GM12878 (cell line): ENCODE data around the gene BAZ1B. TPM values are rescaled to one million over a fixed set of nuclear protein-coding genes. Genes with fewer than 3 reads are reported as not detected.

Source experiments
- ATAC-seq: fragments of 200-7000 bp; cut with Tn5 transposase; 3 replicates; pipeline ENCODE4 v1.9.1; 2020; ENCODE audit warnings: mild to moderate bottlenecking, moderate library complexity
- BruUV-seq: library from RNA; stranded (reverse); fragments of 400-500 nt; replicated peaks from 2 replicates; lab custom pipeline; 2021; lab: Mats Ljungman, UMichigan
- CTCF ChIA-PET: fragments of 300-600 bp; sonication (Branson Sonifier 250); formaldehyde crosslinking; extraction: SDS; loops from one replicate; lab custom pipeline; 2021; ENCODE audit warnings: inconsistent platforms; lab: Yijun Ruan, JAX
- POLR2A ChIA-PET: fragments of 350-600 bp; formaldehyde crosslinking; extraction: SDS; loops from one replicate; lab custom pipeline; 2021; ENCODE audit warnings: inconsistent platforms; lab: Charles Lee
- RAD21 ChIA-PET: fragments of 300-600 bp; sonication (Branson Sonifier 250); formaldehyde crosslinking; loops from one replicate; lab custom pipeline; 2023; ENCODE audit warnings: antibody characterized with exemption; ENCODE audit not compliant: unreplicated experiment; lab: Charles Lee
- SMC1A ChIA-PET: fragments of 300-600 bp; sonication (Branson Sonifier 250); formaldehyde crosslinking; loops from one replicate; lab custom pipeline; 2023; ENCODE audit not compliant: unreplicated experiment, uncharacterized antibody; lab: Charles Lee
- DNase-seq: peaks from one replicate; pipeline ENCODE4 v3.0.0-alpha.2; 2011; ENCODE audit warnings: low read depth, low spot score
- FAIRE-seq: peaks from 3 replicates; lab custom pipeline; 2011; peaks lifted over from hg19 to GRCh38; lab: Jason Lieb, UNC
- H2AFZ ChIP-seq: 2 replicates; pipeline ENCODE4 v1.6.0; 2011; ENCODE audit warnings: low read depth, low read length, control low read depth; ENCODE audit not compliant: control insufficient read depth
- H3K27ac ChIP-seq: 2 replicates; pipeline ENCODE4 v1.5.1; 2011; ENCODE audit warnings: control low read depth; ENCODE audit not compliant: control insufficient read depth, insufficient read depth
- H3K27me3 ChIP-seq, 2 experiments: replicated peaks in 1 of 2; 2 replicates each; pipeline versions ENCODE4 v1.6.0 to v1.6.1; 2011; ENCODE audit warnings: low read length in 1 of 2; ENCODE audit not compliant: control insufficient read depth in 2 of 2, insufficient read depth in 2 of 2
- H3K36me3 ChIP-seq, 2 experiments: 2 replicates each; pipeline ENCODE4 v1.5.1; 2011; ENCODE audit warnings: low read length in 1 of 2; ENCODE audit not compliant: control insufficient read depth in 2 of 2, insufficient read depth in 2 of 2
- H3K4me1 ChIP-seq: 2 replicates; pipeline ENCODE4 v1.6.1; 2011; ENCODE audit warnings: mild to moderate bottlenecking, low read length, moderate library complexity, mixed read lengths; ENCODE audit not compliant: control insufficient read depth, insufficient read depth
- H3K4me2 ChIP-seq: 2 replicates; pipeline ENCODE4 v1.6.0; 2011; ENCODE audit warnings: control low read depth; ENCODE audit not compliant: control insufficient read depth, insufficient read depth
- H3K4me3 ChIP-seq: fragments of 200-600 bp; sonication (generic); 2 replicates; pipeline ENCODE4 v1.5.1; 2016
- H3K79me2 ChIP-seq: 2 replicates; pipeline ENCODE4 v1.6.0; 2011; ENCODE audit warnings: low read length; ENCODE audit not compliant: control insufficient read depth, insufficient read depth
- H3K9ac ChIP-seq: 2 replicates; pipeline ENCODE4 v1.8.0; 2011; ENCODE audit warnings: low read length, control low read depth, mixed read lengths; ENCODE audit not compliant: control insufficient read depth, insufficient read depth
- H3K9me3 ChIP-seq: replicated peaks from 3 replicates; pipeline ENCODE4 v1.5.1; 2011; ENCODE audit warnings: mild to moderate bottlenecking, low read length; ENCODE audit not compliant: control insufficient read depth, insufficient read depth
- H4K20me1 ChIP-seq: 2 replicates; pipeline ENCODE4 v1.6.0; 2011; ENCODE audit not compliant: control insufficient read depth, insufficient read depth
- BCL3 ChIP-seq: IDR thresholded peaks from 2 replicates; pipeline ENCODE4 v1.6.1; 2011; ENCODE audit warnings: borderline replicate concordance, low read depth, mild to moderate bottlenecking, moderate library complexity, low read length; ENCODE audit not compliant: insufficient read depth, poor library complexity, severe bottlenecking
- BHLHE40 ChIP-seq, 2 experiments: fragments of 450-650 bp in 1 of 2; IDR thresholded peaks; 2 replicates each; pipeline ENCODE4 v1.6.1; 2011 to 2017; ENCODE audit warnings: low read depth in 2 of 2, borderline replicate concordance in 1 of 2, improper control_type of control experiment in 1 of 2, low read length in 1 of 2, mild to moderate bottlenecking in 1 of 2
- CBX5 ChIP-seq: sonication (generic); IDR thresholded peaks from 2 replicates; pipeline ENCODE4 v1.6.1; 2016; ENCODE audit warnings: low read depth, moderate library complexity, mild to moderate bottlenecking, inconsistent platforms
- CREB1 ChIP-seq: IDR thresholded peaks from 2 replicates; pipeline ENCODE4 v1.6.1; 2012; ENCODE audit warnings: low read depth, mild to moderate bottlenecking, inconsistent platforms
- FOXK2 ChIP-seq: fragments of 450-650 bp; IDR thresholded peaks from 2 replicates; pipeline ENCODE4 v1.6.1; 2017; ENCODE audit warnings: mild to moderate bottlenecking, moderate library complexity
- GABPA ChIP-seq: IDR thresholded peaks from 2 replicates; pipeline ENCODE4 v1.6.1; 2014; ENCODE audit warnings: antibody characterized with exemption, low read depth, mild to moderate bottlenecking, inconsistent platforms
- IRF5 ChIP-seq: fragments of 450-650 bp; IDR thresholded peaks from 2 replicates; pipeline ENCODE4 v1.6.1; 2017; ENCODE audit warnings: borderline replicate concordance
- MEF2B ChIP-seq: fragments of 450-650 bp; IDR thresholded peaks from 2 replicates; pipeline ENCODE4 v1.6.1; 2018; ENCODE audit warnings: mild to moderate bottlenecking, moderate library complexity; ENCODE audit not compliant: partially characterized antibody, poor library complexity, severe bottlenecking
- PAX8 ChIP-seq: fragments of 450-650 bp; IDR thresholded peaks from 2 replicates; pipeline ENCODE4 v1.6.1; 2017; ENCODE audit warnings: mild to moderate bottlenecking, moderate library complexity
- POLR2AphosphoS2 ChIP-seq: IDR thresholded peaks from 2 replicates; pipeline ENCODE4 v1.6.1; 2011; ENCODE audit warnings: low read depth, mild to moderate bottlenecking, low read length, improper control_type of control experiment, moderate library complexity
- POU2F2 ChIP-seq: IDR thresholded peaks from 3 replicates; pipeline ENCODE4 v1.6.1; 2011; ENCODE audit warnings: low read depth, mild to moderate bottlenecking, low read length, borderline replicate concordance
- RFX5 ChIP-seq: IDR thresholded peaks from 2 replicates; pipeline ENCODE4 v1.6.1; 2011; ENCODE audit warnings: low read depth, low read length, improper control_type of control experiment
- ZNF622 ChIP-seq: fragments of 450-650 bp; IDR thresholded peaks from 2 replicates; pipeline ENCODE4 v1.6.1; 2017; ENCODE audit warnings: mild to moderate bottlenecking, inconsistent platforms
- WGBS: methylation state at CpG from one replicate; pipeline ENCODE4 v1.1.6; 2016; ENCODE audit warnings: low lambda C conversion rate; ENCODE audit not compliant: insufficient replicate concordance, insufficient coverage; ENCODE audit errors: missing lambda C conversion rate; 5-methylcytosine and 5-hydroxymethylcytosine counted together
- in situ Hi-C: fragments of 300-500 bp; cut with MboI; formaldehyde crosslinking; loops from 9 replicates; pipeline ENCODE4 v1.14.3; 2018; ENCODE audit warnings: mixed read lengths
- intact Hi-C: fragments of 100-400 bp; cut with micrococcal nuclease; formaldehyde crosslinking; loops from one replicate; pipeline ENCODE4 v1.14.2; 2022; ENCODE audit not compliant: unreplicated experiment
- polyA plus RNA-seq, 11 experiments: library from polyadenylated mRNA; depleted of rRNA in 4 of 11; unstranded in 6 of 11; stranded (reverse) in 5 of 11; fragments of >200 nt; fragmentation: Nextera tagmentation in 4 of 11; fragmentation: Illumina TruSeq in 1 of 11; extraction: Ambion mirVana in 4 of 11; extraction: Trizol in 1 of 11; gene quantifications; 1 replicate in 1 of 11; 2 replicates in 10 of 11; pipeline versions ENCODE4 v1.2.1 to v1.2.3, GENCODE V29; 2011 to 2016; ENCODE audit warnings: inconsistent platforms in 2 of 11, missing spikeins in 2 of 11, low read depth in 1 of 11
- total RNA-seq, 4 experiments: library from RNA; depleted of rRNA in 3 of 4; stranded (reverse); fragments of >200 nt in 3 of 4; fragmentation: Illumina TruSeq in 1 of 4; extraction: Trizol in 1 of 4; gene quantifications; 2 replicates each; pipeline versions ENCODE4 v1.2.1 to v1.2.3, GENCODE V29; 2013 to 2021
- TF ChIP-seq, protein P1 (sequence below): fragments of 150-350 bp; IDR thresholded peaks from 2 replicates; pipeline ENCODE4 v1.6.1; 2014; ENCODE audit warnings: mild to moderate bottlenecking, low read depth, low read length

Gene BAZ1B
- total and polyA plus RNA-seq, 10 of the 15 experiments (the other 5 are each of a cell fraction or from before 2014, with no cell fraction given): 14.0 to 77.4 (median 36.2) TPM

DNA sequence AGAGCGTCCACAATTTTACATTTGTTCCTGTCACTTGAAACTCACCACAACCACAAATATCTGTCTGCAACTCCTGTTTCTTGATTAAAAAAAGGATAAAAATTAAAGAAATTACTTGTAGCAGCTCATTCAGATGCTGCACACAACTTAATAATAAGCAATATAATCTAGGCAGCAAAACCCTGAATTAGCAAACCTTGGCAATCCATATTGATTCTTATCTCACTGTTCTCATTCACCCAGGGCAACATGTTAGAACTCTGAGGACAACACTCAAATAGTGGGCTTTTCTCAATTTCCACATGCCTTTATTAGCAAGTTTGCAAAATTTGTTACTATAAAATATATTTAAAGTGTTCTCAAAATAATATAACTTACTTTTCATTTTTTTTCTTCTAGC lies 38.9 kb downstream of the BAZ1B start:
- Histone ChIP-seq H3K79me2 (peaks cover 4% of the 10 kb centered on the region), H3K9me3 (no peaks in the 10 kb centered on the region), H3K9ac (no peak overlapping the region)
- POLR2A ChIA-PET: no interaction called here
- TF ChIP-seq ZNF622 (no peak), MEF2B (no peak), RFX5 (no peak), GABPA (no peak)
- TF ChIP-seq, protein P1, sequence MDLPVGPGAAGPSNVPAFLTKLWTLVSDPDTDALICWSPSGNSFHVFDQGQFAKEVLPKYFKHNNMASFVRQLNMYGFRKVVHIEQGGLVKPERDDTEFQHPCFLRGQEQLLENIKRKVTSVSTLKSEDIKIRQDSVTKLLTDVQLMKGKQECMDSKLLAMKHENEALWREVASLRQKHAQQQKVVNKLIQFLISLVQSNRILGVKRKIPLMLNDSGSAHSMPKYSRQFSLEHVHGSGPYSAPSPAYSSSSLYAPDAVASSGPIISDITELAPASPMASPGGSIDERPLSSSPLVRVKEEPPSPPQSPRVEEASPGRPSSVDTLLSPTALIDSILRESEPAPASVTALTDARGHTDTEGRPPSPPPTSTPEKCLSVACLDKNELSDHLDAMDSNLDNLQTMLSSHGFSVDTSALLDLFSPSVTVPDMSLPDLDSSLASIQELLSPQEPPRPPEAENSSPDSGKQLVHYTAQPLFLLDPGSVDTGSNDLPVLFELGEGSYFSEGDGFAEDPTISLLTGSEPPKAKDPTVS: no peak
- TF ChIP-seq, all 136 proteins: peak for 0
- no peaks in the 10 kb centered on the region for H4K20me1 ChIP-seq
- H3K36me3 ChIP-seq: peaks cover 11 to 17% of the 10 kb centered on the region in 2 experiments
- H3K4me2 ChIP-seq: no peak overlapping the region
- DNase-seq (no peak), FAIRE-seq (no peak), ATAC-seq (no peak)
- ChIA-PET SMC1A (no interaction called here), CTCF (interaction anchor here (0.5 kb wide), 1 partner anchor 159 kb away, joined by 3 read pairs; no protein-coding TSS in a partner anchor), RAD21 (no interaction called here)
- no peaks in the 10 kb centered on the region for H3K27me3 ChIP-seq
- H3K27ac ChIP-seq: no peak overlapping the region
- in situ Hi-C loops: no loop called here
- H3K4me1 ChIP-seq: no peaks in the 10 kb centered on the region
- intact Hi-C loops: no loop called here
- BruUV-seq: no TSS peak
- no peak overlapping the region for H2AFZ ChIP-seq
- 100% methylated on average over 1 of the region's 1 CpG for WGBS
- no peak overlapping the region for H3K4me3 ChIP-seq

DNA sequence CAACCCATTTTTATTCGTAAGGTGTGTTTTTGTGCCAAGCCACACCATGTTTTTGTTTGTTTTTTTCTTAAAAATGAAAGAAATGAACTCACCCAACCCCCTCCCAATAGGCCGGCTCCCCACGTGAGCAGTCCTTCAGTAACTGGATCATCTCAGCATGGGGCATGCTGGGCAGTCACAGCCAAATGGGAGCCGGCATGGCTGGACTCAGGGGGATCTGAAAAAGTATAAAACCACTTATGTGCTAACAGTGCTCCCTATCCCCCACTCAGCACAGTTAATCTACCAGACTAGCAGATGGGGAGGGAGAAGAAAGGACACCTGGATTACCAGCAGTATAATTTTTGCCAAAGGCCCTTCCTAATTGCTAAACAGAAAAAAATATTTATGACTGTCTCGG lies 39.3 kb downstream of the BAZ1B start:
- Histone ChIP-seq H3K4me2 (no peak overlapping the region), H3K79me2 (peaks cover 4% of the 10 kb centered on the region), H3K9me3 (no peaks in the 10 kb centered on the region), H4K20me1 (no peaks in the 10 kb centered on the region), H3K9ac (no peak overlapping the region), H3K27ac (no peak overlapping the region), H3K4me1 (no peaks in the 10 kb centered on the region), H3K4me3 (no peak overlapping the region), H3K27me3 (no peaks in the 10 kb centered on the region), H3K36me3 (peaks cover 15 to 18% of the 10 kb centered on the region in 2 experiments), H2AFZ (no peak overlapping the region)
- no TSS peak for BruUV-seq
- no peak for ATAC-seq
- no peak for DNase-seq
- ChIA-PET POLR2A (no interaction called here), RAD21 (no interaction called here), SMC1A (no interaction called here), CTCF (no interaction called here)
- WGBS: 89% methylated on average over 5 of the region's 5 CpGs
- in situ Hi-C loops (no loop called here), intact Hi-C loops (no loop called here)
- FAIRE-seq: no peak
- TF ChIP-seq PAX8 (no peak), CREB1 (no peak), FOXK2 (no peak), CBX5 (no peak), POU2F2 (no peak), BCL3 (no peak), BHLHE40 (IDR thresholded peaks at IDR 0.05; ENCODE audit: borderline replicate concordance in 1 of 2, low read depth in 2 of 2, low read length in 1 of 2) (no peak), POLR2AphosphoS2 (no peak), IRF5 (no peak)
- TF ChIP-seq, all 136 proteins: peak for 0
